Astrocyte of the cerebellum (primary cell): ENCODE data around the gene PCNX2.
A peak's percentile ranks its signal among the peaks of the same experiment; 100 is the strongest.

ENCODE experiments used
- DNase-seq: peaks from one replicate; pipeline ENCODE4 v3.0.0-alpha.2; 2011; ENCODE audit warnings: low read depth
- H3K4me3 ChIP-seq: 2 replicates; pipeline ENCODE4 v1.5.1; 2011; ENCODE audit warnings: mild to moderate bottlenecking, low read depth, low read length, moderate library complexity
- CTCF ChIP-seq: IDR thresholded peaks from 2 replicates; pipeline ENCODE4 v1.5.1; 2012; ENCODE audit warnings: low read length, low read depth, moderate library complexity, mild to moderate bottlenecking; ENCODE audit errors: missing control alignments
- in situ Hi-C: cut with HindIII; loops from 2 replicates; pipeline ENCODE4 v1.10.0; 2017; ENCODE audit warnings: low sequenced_read_pairs

Gene PCNX2

GRCh38 chr1:233299450-233299849 lies 3.9 kb upstream of the PCNX2 start:
- in situ Hi-C loops, result no loop called here
- H3K4me3 ChIP-seq, result no peak overlapping the region
- TF ChIP-seq CTCF, result no peak
- no peak for DNase-seq

DNA sequence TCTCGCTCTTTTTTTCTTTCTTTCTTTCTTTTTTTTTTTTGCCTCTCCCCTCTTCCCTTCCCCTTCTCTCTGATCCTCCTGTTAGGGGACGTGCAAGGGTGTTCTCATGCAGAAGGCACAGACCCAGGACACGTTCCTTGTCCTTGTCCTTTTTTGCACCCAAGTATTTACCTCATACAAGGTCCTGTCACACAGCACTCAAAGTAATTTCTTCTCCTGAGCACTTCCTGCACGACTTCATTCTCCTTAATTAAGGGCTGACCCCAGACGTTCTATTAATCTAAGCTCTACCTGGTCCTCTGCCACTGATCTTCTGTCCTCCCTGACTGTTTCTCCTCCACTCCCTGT lies 424 bp upstream of the PCNX2 start:
- TF ChIP-seq CTCF, result no peak
- DNase-seq, result no peak
- in situ Hi-C loops, result no loop called here
- H3K4me3 ChIP-seq, result peak overlapping the region; percentile 81

GRCh38 chr1:233294913-233295236 lies 650 bp downstream of the PCNX2 start:
- TF ChIP-seq CTCF, result no peak
- peak; percentile 24 for DNase-seq
- in situ Hi-C loops, result no loop called here
- H3K4me3 ChIP-seq, result peak overlapping the region; percentile 81

DNA sequence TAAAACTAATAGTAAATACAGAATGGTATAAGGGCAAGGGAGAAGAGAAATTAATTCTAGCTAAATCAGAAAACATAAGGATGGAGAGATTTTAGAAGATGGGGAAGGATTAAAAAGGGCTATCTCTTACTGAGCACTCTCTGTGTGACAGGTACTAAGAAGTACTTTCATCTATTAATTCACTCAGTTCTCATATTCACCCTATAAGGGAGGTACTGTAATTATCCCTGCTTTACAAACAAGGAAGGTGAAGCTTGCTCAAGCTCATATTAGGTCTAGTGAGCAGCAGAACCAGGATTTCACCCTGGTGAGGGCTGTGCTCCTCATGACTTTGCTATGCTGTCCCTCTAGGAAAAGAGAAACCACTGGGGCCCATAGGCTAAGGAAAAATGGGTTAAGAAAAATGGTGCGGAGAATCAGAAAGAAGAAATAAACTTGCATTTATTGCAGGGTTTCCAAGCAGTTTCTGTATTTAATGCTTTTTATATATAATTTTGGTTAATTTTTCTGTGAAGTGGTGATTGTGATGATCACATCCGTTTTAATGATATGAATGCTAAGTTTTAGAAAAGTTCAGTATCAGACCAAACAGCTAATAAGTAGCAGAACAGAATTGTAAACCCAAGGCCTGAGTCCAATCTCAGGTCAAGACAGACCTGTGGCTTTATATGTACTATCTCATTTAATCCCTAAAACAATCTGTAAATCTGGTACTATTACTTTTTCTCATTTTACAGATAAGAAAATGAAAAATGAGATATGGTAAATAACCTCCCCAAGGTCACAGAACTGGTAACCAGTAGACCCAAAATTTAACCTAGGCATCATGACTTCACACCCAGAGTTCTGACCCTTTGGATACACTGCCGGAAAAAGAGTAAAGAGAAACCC lies 1.7 kb downstream of the PCNX2 start:
- no peak for DNase-seq
- TF ChIP-seq CTCF, result no peak
- H3K4me3 ChIP-seq, result no peak overlapping the region
- in situ Hi-C loops, result no loop called here

DNA sequence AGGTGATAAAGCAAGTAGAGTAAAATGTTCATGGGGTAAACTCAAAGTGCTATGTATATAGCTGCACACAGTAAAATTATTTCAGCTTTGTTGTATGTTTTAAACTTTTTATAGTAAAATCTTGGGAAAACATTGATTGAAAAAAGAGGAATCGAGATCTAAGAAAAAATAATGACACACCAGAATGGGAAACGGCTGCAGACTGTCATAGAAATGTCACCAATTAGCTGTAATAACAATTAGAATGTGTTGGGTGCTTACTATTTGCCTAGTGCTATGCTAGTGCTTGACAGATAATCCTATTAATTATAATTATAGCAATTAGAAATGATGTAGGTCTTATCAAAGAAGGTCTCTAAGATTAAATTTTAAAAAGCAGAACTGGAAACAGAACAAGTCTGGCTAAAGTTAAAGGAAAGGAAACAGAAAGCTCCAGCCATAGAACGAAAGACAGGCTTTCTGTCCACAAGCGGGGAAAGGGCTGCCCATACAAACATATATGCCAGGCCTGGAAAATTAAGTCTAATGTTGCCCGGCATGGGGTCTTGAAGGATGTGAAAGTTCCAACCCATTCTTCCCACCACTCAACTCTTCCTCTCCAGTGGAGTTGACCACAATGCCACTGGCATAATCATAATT lies 5.0 kb downstream of the PCNX2 start:
- no peak overlapping the region for H3K4me3 ChIP-seq
- in situ Hi-C loops, result no loop called here
- no peak for DNase-seq
- TF ChIP-seq CTCF, result no peak

- DNase-seq, result no peak
- no peak for TF ChIP-seq CTCF
- no peak overlapping the region for H3K4me3 ChIP-seq
- in situ Hi-C loops, result no loop called here
Observed at GRCh38 chr1:233289676-233290075, 5.8 kb downstream of the PCNX2 start.

- no peak overlapping the region for H3K4me3 ChIP-seq
- no peak for TF ChIP-seq CTCF
- in situ Hi-C loops, result no loop called here
- no peak for DNase-seq
Observed at GRCh38 chr1:233282582-233282886, 13.0 kb downstream of the PCNX2 start.
